Thyroid gland (tissue), 4 donors: Measurements from ENCODE around the gene ARMC9. TPM values are rescaled to one million over a fixed set of nuclear protein-coding genes. Genes with fewer than 3 reads are reported as not detected.
A peak's percentile ranks its signal among the peaks of the same experiment; 100 is the strongest.
"Not testable (repeated sequence)": the region's sequence is repeated elsewhere in the genome, so short reads cannot be mapped to it uniquely, and the experiment has no call there.

ENCODE experiments used
- DNase-seq, 2 donors: peaks; one replicate each; pipeline ENCODE4 v3.0.0-alpha.2; 2019
- H3K27ac ChIP-seq, 3 donors: fragments of 200-600 bp; sonication (generic); 1 replicate in 2 of 3; 2 replicates in 1 of 3; pipeline ENCODE4 v1.5.1; 2016 to 2019; ENCODE audit warnings: mild to moderate bottlenecking in 1 of 3, moderate library complexity in 1 of 3
- H3K27me3 ChIP-seq: fragments of 200-600 bp; sonication (generic); one replicate; pipeline ENCODE4 v1.5.1; 2019
- H3K36me3 ChIP-seq, 2 donors: fragments of 200-600 bp; sonication (generic); one replicate each; pipeline ENCODE4 v1.5.1; 2016 to 2019
- H3K4me1 ChIP-seq, 2 donors: fragments of 200-600 bp; sonication (generic); one replicate each; pipeline ENCODE4 v1.5.1; 2017 to 2019
- H3K4me3 ChIP-seq, 3 donors: fragments of 200-600 bp; sonication (generic); replicated peaks in 1 of 3; 1 replicate in 2 of 3; 2 replicates in 1 of 3; pipeline ENCODE4 v1.5.1; 2016; ENCODE audit warnings: mild to moderate bottlenecking in 1 of 3
- H3K9me3 ChIP-seq: fragments of 200-600 bp; sonication (generic); one replicate; pipeline ENCODE4 v1.5.1; 2017
- CTCF ChIP-seq, 6 experiments: fragments of 200-600 bp in 3 of 6; fragments of 450-650 bp in 3 of 6; sonication (generic) in 3 of 6; IDR thresholded peaks; one replicate each; pipeline ENCODE4 v1.5.1; 2016 to 2019; ENCODE audit warnings: antibody characterized with exemption in 6 of 6, mild to moderate bottlenecking in 2 of 6, inconsistent platforms in 1 of 6, moderate library complexity in 1 of 6
- POLR2A ChIP-seq, 2 donors: fragments of 450-650 bp; IDR thresholded peaks; one replicate each; pipeline ENCODE4 v1.6.1; 2017; ENCODE audit warnings: antibody characterized with exemption in 2 of 2, mild to moderate bottlenecking in 2 of 2, moderate library complexity in 1 of 2
- WGBS, 2 donors: methylation state at CpG; one replicate each; pipeline ENCODE4 v1.1.5; 2017; 5-methylcytosine and 5-hydroxymethylcytosine counted together
- intact Hi-C: fragments of 100-400 bp; cut with DNase I; formaldehyde crosslinking; loops from one replicate; pipeline ENCODE4 v1.15.1; 2023
- total RNA-seq, 4 donors: library from RNA; depleted of rRNA; stranded (reverse); fragments of >200 nt; gene quantifications; one replicate each; pipeline ENCODE4 v1.2.3, GENCODE V29; 2016

ARMC9 gene
- total RNA-seq, 4 donors from 2014 or later: 20.3 to 30.7 (median 28.0) TPM

GRCh38 chr2:231398585-231398984 is 200.2 kb downstream of the ARMC9 start:
- TF ChIP-seq CTCF (IDR thresholded peaks at IDR 0.05): no peak
- no peak for TF ChIP-seq POLR2A (IDR thresholded peaks at IDR 0.05)
- H3K27ac ChIP-seq: no peak overlapping the region
- intact Hi-C loops: no loop called here
- H3K4me3 ChIP-seq: no peak overlapping the region
- no peaks in the 10 kb centered on the region for H3K36me3 ChIP-seq
- 87 to 98% methylated on average over 13 to 26 of the region's 27 CpGs for WGBS, 2 donors
- H3K4me1 ChIP-seq: peaks cover 0 to 16% of the 10 kb centered on the region in 2 donors
- H3K9me3 ChIP-seq: no peaks in the 10 kb centered on the region
- DNase-seq: no peak
- H3K27me3 ChIP-seq: no peaks in the 10 kb centered on the region

- intact Hi-C loops: no loop called here
- Histone ChIP-seq H3K27me3 (no peaks in the 10 kb centered on the region), H3K4me1 (peaks cover 0 to 19% of the 10 kb centered on the region in 2 donors)
These were observed 200.8 kb downstream of the ARMC9 start for GRCh38 chr2:231399046-231399852.

GRCh38 chr2:231399853-231400680 is 201.6 kb downstream of the ARMC9 start:
- Histone ChIP-seq H3K27ac (peak overlapping the region in 1 of 3 donors; percentile 46), H3K4me1 (peaks cover 0 to 17% of the 10 kb centered on the region in 2 donors), H3K4me3 (no peak overlapping the region), H3K9me3 (no peaks in the 10 kb centered on the region), H3K36me3 (no peaks in the 10 kb centered on the region), H3K27me3 (no peaks in the 10 kb centered on the region)
- TF ChIP-seq CTCF (IDR thresholded peaks at IDR 0.05): no peak
- no peak for TF ChIP-seq POLR2A (IDR thresholded peaks at IDR 0.05)
- intact Hi-C loops: no loop called here
- DNase-seq: peak; percentile 50 to 66
- 32 to 48% methylated on average over 8 to 11 of the region's 12 CpGs for WGBS, 2 donors

More at GRCh38 chr2:231399046-231399852, 200.8 kb downstream of the ARMC9 start:
- TF ChIP-seq CTCF (IDR thresholded peaks at IDR 0.05) (no peak), POLR2A (IDR thresholded peaks at IDR 0.05) (no peak)
- no peak overlapping the region for H3K4me3 ChIP-seq
- no peaks in the 10 kb centered on the region for H3K36me3 ChIP-seq
- WGBS, 2 donors: 85 to 95% methylated on average over 6 to 10 of the region's 23 CpGs
- no peak overlapping the region for H3K27ac ChIP-seq
- H3K9me3 ChIP-seq: no peaks in the 10 kb centered on the region
- no peak for DNase-seq

GRCh38 chr2:231400681-231401080 is 202.2 kb downstream of the ARMC9 start:
- H3K27ac ChIP-seq: peak overlapping the region in 1 of 3 donors; percentile 46
- 51 to 52% methylated on average over 8 of the region's 8 CpGs for WGBS, 2 donors
- peaks cover 0 to 13% of the 10 kb centered on the region in 2 donors for H3K4me1 ChIP-seq

GRCh38 chr2:231401101-231401500 is 202.7 kb downstream of the ARMC9 start:
- DNase-seq, H3K27me3 ChIP-seq, H3K27ac ChIP-seq, H3K9me3 ChIP-seq, intact Hi-C loops, H3K36me3 ChIP-seq, H3K4me3 ChIP-seq: not testable (repeated sequence)
- 88 to 92% methylated on average over 20 to 23 of the region's 23 CpGs for WGBS, 2 donors
- H3K4me1 ChIP-seq: peaks cover 0 to 12% of the 10 kb centered on the region in 2 donors

More at GRCh38 chr2:231400681-231401080, 202.2 kb downstream of the ARMC9 start:
- intact Hi-C loops, H3K4me3 ChIP-seq, H3K9me3 ChIP-seq, DNase-seq, H3K36me3 ChIP-seq, H3K27me3 ChIP-seq: not testable (repeated sequence)

GRCh38 chr2:231403421-231404182 is 205.2 kb downstream of the ARMC9 start:
- H3K27ac ChIP-seq, H3K4me3 ChIP-seq, intact Hi-C loops, H3K27me3 ChIP-seq, H3K36me3 ChIP-seq, H3K9me3 ChIP-seq: not testable (repeated sequence)
- 39 to 40% methylated on average over 11 to 13 of the region's 14 CpGs for WGBS, 2 donors
- peak; percentile 46 to 57 for DNase-seq
- H3K4me1 ChIP-seq: peaks cover 0 to 11% of the 10 kb centered on the region in 2 donors

- H3K9me3 ChIP-seq, H3K27me3 ChIP-seq, H3K4me3 ChIP-seq, H3K36me3 ChIP-seq, DNase-seq, H3K27ac ChIP-seq, intact Hi-C loops: not testable (repeated sequence)
- 62 to 80% methylated on average over 13 to 16 of the region's 16 CpGs for WGBS, 2 donors
- H3K4me1 ChIP-seq: peaks cover 0 to 11% of the 10 kb centered on the region in 2 donors
These were observed 205.8 kb downstream of the ARMC9 start for GRCh38 chr2:231404183-231404578.
